GM23338 (cell line): ENCODE results near the gene EHMT2. TPM values are rescaled to one million over a fixed set of nuclear protein-coding genes. Genes with fewer than 3 reads are reported as not detected.
A peak's percentile ranks its signal among the peaks of the same experiment; 100 is the strongest.

ENCODE experiments used
- ATAC-seq: fragments of 200-7000 bp; cut with Tn5 transposase; 3 replicates; pipeline ENCODE4 v1.9.1; 2020
- DNase-seq: peaks from one replicate; pipeline ENCODE4 v3.0.0-alpha.2; 2015; ENCODE audit warnings: low spot score
- H2AFZ ChIP-seq: fragments of 200-600 bp; sonication (generic); 2 replicates; pipeline ENCODE4 v1.8.0; 2016; ENCODE audit warnings: antibody characterized with exemption, mild to moderate bottlenecking, moderate library complexity
- H3F3A ChIP-seq: fragments of 200-600 bp; sonication (generic); replicated peaks from 2 replicates; pipeline ENCODE4 v1.8.0; 2017; ENCODE audit warnings: antibody characterized with exemption, mixed run types, low read depth
- H3K27ac ChIP-seq: fragments of 200-600 bp; sonication (generic); 2 replicates; pipeline ENCODE4 v1.6.1; 2016; ENCODE audit warnings: low read depth
- H3K27me3 ChIP-seq: fragments of 200-600 bp; sonication (generic); 2 replicates; pipeline ENCODE4 v1.8.0; 2016; ENCODE audit warnings: mild to moderate bottlenecking, mixed run types, moderate library complexity; ENCODE audit not compliant: insufficient read depth
- H3K36me3 ChIP-seq: fragments of 200-600 bp; sonication (generic); 2 replicates; pipeline ENCODE4 v1.8.0; 2016; ENCODE audit warnings: mild to moderate bottlenecking; ENCODE audit not compliant: insufficient read depth
- H3K4me1 ChIP-seq: fragments of 200-600 bp; sonication (generic); 2 replicates; pipeline ENCODE4 v1.8.0; 2016; ENCODE audit warnings: mild to moderate bottlenecking, moderate library complexity; ENCODE audit not compliant: insufficient read depth
- H3K4me2 ChIP-seq: fragments of 200-600 bp; sonication (generic); 2 replicates; pipeline ENCODE4 v1.7.1; 2017; ENCODE audit warnings: mixed run types
- H3K4me3 ChIP-seq: fragments of 200-600 bp; sonication (generic); 2 replicates; pipeline ENCODE4 v1.6.1; 2016; ENCODE audit warnings: mixed run types
- H3K79me2 ChIP-seq: fragments of 200-600 bp; sonication (generic); replicated peaks from 2 replicates; pipeline ENCODE4 v1.8.0; 2017; ENCODE audit warnings: mild to moderate bottlenecking; ENCODE audit not compliant: insufficient read depth
- H3K9me2 ChIP-seq: fragments of 200-600 bp; sonication (generic); 2 replicates; pipeline ENCODE4 v1.8.0; 2017; ENCODE audit not compliant: insufficient read depth
- H4K20me1 ChIP-seq: fragments of 200-600 bp; sonication (generic); replicated peaks from 2 replicates; pipeline ENCODE4 v1.8.0; 2017; ENCODE audit warnings: mild to moderate bottlenecking; ENCODE audit not compliant: insufficient read depth
- H3K27ac Mint-ChIP-seq: 2 replicates; pipeline ENCODE4 v1.8.0; 2020; ENCODE audit warnings: inconsistent platforms, mild to moderate bottlenecking, moderate library complexity, mixed read lengths
- H3K27me3 Mint-ChIP-seq: 3 replicates; pipeline ENCODE4 v1.8.0; 2022; ENCODE audit warnings: low read depth, mild to moderate bottlenecking, moderate library complexity, mixed read lengths, inconsistent platforms; ENCODE audit not compliant: insufficient read depth, poor library complexity
- H3K36me3 Mint-ChIP-seq: 3 replicates; pipeline ENCODE4 v1.8.0; 2021; ENCODE audit warnings: low read depth, mild to moderate bottlenecking, inconsistent platforms, moderate library complexity, mixed read lengths
- H3K4me1 Mint-ChIP-seq: 3 replicates; pipeline ENCODE4 v1.8.0; 2020; ENCODE audit warnings: mild to moderate bottlenecking, inconsistent platforms, mixed read lengths
- H3K4me3 Mint-ChIP-seq: 3 replicates; pipeline ENCODE4 v1.8.0; 2021; ENCODE audit warnings: moderate library complexity, mild to moderate bottlenecking, inconsistent platforms, mixed read lengths
- H3K9me3 Mint-ChIP-seq: 3 replicates; pipeline ENCODE4 v1.8.0; 2020; ENCODE audit warnings: moderate library complexity, mild to moderate bottlenecking, inconsistent platforms, mixed read lengths
- CREB1 ChIP-seq: fragments of 250-450 bp; sonication (Bioruptor Pico); IDR thresholded peaks from 2 replicates; pipeline ENCODE4 v1.5.0; 2020; ENCODE audit warnings: low read depth, mild to moderate bottlenecking, moderate library complexity
- EZH2 ChIP-seq: fragments of 200-600 bp; sonication (generic); IDR thresholded peaks from one replicate; pipeline ENCODE4 v1.8.0; 2017; ENCODE audit warnings: antibody characterized with exemption, mild to moderate bottlenecking, low read depth; ENCODE audit not compliant: unreplicated experiment
- EZH2phosphoT487 ChIP-seq: fragments of 200-600 bp; sonication (generic); IDR thresholded peaks from one replicate; pipeline ENCODE4 v1.8.1; 2018; ENCODE audit warnings: antibody characterized with exemption; ENCODE audit not compliant: unreplicated experiment
- JUNB ChIP-seq: IDR thresholded peaks from one replicate; pipeline ENCODE4 v1.6.1; 2016; ENCODE audit warnings: antibody characterized with exemption; ENCODE audit not compliant: unreplicated experiment
- NANOG ChIP-seq: IDR thresholded peaks from 2 replicates; pipeline ENCODE4 v1.6.1; 2016; ENCODE audit warnings: antibody characterized with exemption, borderline replicate concordance
- POLR2AphosphoS5 ChIP-seq: IDR thresholded peaks from 2 replicates; pipeline ENCODE4 v1.6.1; 2016; ENCODE audit warnings: antibody characterized with exemption, low read depth
- ZNF114 ChIP-seq: fragments of 250-450 bp; sonication (Bioruptor Pico); IDR thresholded peaks from 2 replicates; pipeline ENCODE4 v1.5.0; 2020; ENCODE audit warnings: mild to moderate bottlenecking, moderate library complexity
- ZNF331 ChIP-seq: fragments of 250-450 bp; sonication (Bioruptor Pico); IDR thresholded peaks from 2 replicates; pipeline ENCODE4 v1.5.0; 2020; ENCODE audit warnings: low read depth, mild to moderate bottlenecking, moderate library complexity
- polyA plus RNA-seq: library from polyadenylated mRNA; unstranded; fragments of >200 nt; fragmentation: Nextera tagmentation; extraction: Ambion mirVana; gene quantifications from 2 replicates; pipeline ENCODE4 v1.2.1, GENCODE V29; 2016
- total RNA-seq: library from RNA; depleted of rRNA; stranded (reverse); fragments of >200 nt; shearing (Covaris generic); gene quantifications from 2 replicates; pipeline ENCODE4 v1.2.3, GENCODE V29; 2014
- TF ChIP-seq, protein P1 (sequence below), 2 experiments: fragments of 200-600 bp in 1 of 2; sonication (generic) in 1 of 2; conservative IDR thresholded peaks; 2 replicates each; pipeline versions ENCODE4 v1.5.1 to v1.6.1; 2016 to 2017; ENCODE audit warnings: antibody characterized with exemption in 2 of 2, low read depth in 2 of 2, mild to moderate bottlenecking in 2 of 2, moderate library complexity in 1 of 2
- TF ChIP-seq, protein P2 (sequence below): IDR thresholded peaks from 2 replicates; pipeline ENCODE4 v1.6.1; 2016; ENCODE audit warnings: antibody characterized with exemption
- TF ChIP-seq, protein P3 (sequence below): IDR thresholded peaks from one replicate; pipeline ENCODE4 v1.6.1; 2018; ENCODE audit warnings: antibody characterized with exemption; ENCODE audit not compliant: unreplicated experiment

The EHMT2 gene
- total and polyA plus RNA-seq, 2 experiments from 2014 or later = 113 to 193 TPM

DNA sequence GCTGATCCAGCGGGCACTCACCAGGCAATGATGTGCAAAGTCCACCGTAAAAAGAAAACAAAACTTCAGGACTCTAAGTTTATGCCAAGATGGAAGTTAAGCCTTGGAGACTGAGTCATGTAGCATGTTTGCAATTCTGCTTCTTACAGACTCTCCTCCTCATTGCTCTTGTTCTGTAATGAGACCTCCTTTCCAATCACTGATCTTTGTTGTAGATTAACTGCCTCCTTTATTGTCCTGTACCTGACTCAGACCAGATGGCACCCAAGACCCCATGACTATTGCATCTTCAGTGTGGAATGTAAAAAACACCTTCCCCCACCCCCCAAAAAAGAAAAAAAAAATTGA, 46.0 kb downstream of the EHMT2 start:
- peak overlapping the region; percentile 43 for H3K4me3 ChIP-seq
- H3K27me3 ChIP-seq = no peaks in the 10 kb centered on the region
- no peaks in the 10 kb centered on the region for H4K20me1 ChIP-seq
- H3K36me3 ChIP-seq = no peaks in the 10 kb centered on the region
- no peak overlapping the region for H3K27ac ChIP-seq
- H3K27me3 Mint-ChIP-seq = peaks cover 3% of the 10 kb centered on the region
- DNase-seq (no peak), ATAC-seq (no peak)
- peak overlapping the region; percentile 92; the same call in 1 of the 2 replicates for H2AFZ ChIP-seq
- peaks cover 22% of the 10 kb centered on the region for H3K9me3 Mint-ChIP-seq
- peak overlapping the region; percentile 78 for H3K4me2 ChIP-seq
- H3K27ac Mint-ChIP-seq = no peak overlapping the region
- H3K9me2 ChIP-seq = no peaks in the 10 kb centered on the region
- no peaks in the 10 kb centered on the region for H3K79me2 ChIP-seq
- peaks cover 8% of the 10 kb centered on the region; the same call in 1 of the 2 replicates for H3F3A ChIP-seq
- H3K4me3 Mint-ChIP-seq = no peak overlapping the region; the same call in 2 of the 3 replicates
- no peaks in the 10 kb centered on the region for H3K4me1 Mint-ChIP-seq
- H3K4me1 ChIP-seq = 0 out of 2 replicates have a peak, but pooled peaks cover 3% of the 10 kb centered on the region
- TF ChIP-seq, protein P1, sequence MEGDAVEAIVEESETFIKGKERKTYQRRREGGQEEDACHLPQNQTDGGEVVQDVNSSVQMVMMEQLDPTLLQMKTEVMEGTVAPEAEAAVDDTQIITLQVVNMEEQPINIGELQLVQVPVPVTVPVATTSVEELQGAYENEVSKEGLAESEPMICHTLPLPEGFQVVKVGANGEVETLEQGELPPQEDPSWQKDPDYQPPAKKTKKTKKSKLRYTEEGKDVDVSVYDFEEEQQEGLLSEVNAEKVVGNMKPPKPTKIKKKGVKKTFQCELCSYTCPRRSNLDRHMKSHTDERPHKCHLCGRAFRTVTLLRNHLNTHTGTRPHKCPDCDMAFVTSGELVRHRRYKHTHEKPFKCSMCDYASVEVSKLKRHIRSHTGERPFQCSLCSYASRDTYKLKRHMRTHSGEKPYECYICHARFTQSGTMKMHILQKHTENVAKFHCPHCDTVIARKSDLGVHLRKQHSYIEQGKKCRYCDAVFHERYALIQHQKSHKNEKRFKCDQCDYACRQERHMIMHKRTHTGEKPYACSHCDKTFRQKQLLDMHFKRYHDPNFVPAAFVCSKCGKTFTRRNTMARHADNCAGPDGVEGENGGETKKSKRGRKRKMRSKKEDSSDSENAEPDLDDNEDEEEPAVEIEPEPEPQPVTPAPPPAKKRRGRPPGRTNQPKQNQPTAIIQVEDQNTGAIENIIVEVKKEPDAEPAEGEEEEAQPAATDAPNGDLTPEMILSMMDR (conservative IDR thresholded peaks at IDR 0.05; ENCODE audit: low read depth in 2 of 2) = no peak
- TF ChIP-seq POLR2AphosphoS5 (no peak), JUNB (no peak), ZNF114 (no peak), EZH2 (no peak)
- TF ChIP-seq, protein P2, sequence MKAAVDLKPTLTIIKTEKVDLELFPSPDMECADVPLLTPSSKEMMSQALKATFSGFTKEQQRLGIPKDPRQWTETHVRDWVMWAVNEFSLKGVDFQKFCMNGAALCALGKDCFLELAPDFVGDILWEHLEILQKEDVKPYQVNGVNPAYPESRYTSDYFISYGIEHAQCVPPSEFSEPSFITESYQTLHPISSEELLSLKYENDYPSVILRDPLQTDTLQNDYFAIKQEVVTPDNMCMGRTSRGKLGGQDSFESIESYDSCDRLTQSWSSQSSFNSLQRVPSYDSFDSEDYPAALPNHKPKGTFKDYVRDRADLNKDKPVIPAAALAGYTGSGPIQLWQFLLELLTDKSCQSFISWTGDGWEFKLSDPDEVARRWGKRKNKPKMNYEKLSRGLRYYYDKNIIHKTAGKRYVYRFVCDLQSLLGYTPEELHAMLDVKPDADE = no peak
- TF ChIP-seq, protein P3, sequence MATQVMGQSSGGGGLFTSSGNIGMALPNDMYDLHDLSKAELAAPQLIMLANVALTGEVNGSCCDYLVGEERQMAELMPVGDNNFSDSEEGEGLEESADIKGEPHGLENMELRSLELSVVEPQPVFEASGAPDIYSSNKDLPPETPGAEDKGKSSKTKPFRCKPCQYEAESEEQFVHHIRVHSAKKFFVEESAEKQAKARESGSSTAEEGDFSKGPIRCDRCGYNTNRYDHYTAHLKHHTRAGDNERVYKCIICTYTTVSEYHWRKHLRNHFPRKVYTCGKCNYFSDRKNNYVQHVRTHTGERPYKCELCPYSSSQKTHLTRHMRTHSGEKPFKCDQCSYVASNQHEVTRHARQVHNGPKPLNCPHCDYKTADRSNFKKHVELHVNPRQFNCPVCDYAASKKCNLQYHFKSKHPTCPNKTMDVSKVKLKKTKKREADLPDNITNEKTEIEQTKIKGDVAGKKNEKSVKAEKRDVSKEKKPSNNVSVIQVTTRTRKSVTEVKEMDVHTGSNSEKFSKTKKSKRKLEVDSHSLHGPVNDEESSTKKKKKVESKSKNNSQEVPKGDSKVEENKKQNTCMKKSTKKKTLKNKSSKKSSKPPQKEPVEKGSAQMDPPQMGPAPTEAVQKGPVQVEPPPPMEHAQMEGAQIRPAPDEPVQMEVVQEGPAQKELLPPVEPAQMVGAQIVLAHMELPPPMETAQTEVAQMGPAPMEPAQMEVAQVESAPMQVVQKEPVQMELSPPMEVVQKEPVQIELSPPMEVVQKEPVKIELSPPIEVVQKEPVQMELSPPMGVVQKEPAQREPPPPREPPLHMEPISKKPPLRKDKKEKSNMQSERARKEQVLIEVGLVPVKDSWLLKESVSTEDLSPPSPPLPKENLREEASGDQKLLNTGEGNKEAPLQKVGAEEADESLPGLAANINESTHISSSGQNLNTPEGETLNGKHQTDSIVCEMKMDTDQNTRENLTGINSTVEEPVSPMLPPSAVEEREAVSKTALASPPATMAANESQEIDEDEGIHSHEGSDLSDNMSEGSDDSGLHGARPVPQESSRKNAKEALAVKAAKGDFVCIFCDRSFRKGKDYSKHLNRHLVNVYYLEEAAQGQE = no peak
- H3K36me3 Mint-ChIP-seq = peaks cover 20% of the 10 kb centered on the region

DNA sequence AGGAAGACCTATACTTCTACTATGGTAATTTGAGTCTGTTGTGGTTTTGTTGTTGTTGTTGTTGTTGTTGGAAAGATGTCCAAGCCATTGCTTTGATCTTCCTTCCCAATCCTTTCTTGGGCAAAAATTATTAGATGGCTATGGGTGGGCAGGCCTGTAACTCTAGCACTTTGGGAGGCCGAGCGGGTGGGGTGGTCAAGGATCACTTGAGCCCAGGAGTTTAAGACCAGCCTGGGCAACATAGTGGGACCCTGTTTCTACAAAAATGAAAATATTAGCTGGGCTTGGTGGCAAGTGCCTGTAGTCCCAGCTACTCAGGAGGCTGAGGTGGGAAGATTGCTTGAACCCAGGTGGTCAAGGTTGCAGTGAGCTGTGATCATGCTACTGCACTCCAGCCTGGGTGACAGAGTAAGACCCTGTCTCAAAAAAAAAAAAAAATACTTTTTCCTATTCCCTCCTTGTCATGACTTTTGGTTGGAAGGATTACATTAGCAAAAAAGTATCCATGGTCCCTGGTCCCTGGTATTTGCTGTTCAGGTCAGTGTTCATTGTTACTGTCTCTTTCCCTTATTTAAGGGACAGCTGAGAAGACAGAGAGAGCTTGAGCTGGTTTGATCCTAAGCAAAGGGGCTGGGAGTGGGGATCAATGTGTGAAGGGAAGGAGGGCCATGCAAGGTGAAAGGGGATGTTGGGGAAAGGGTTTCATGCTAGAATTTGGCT, 46.6 kb downstream of the EHMT2 start:
- Histone ChIP-seq H3K4me3 (no peak overlapping the region; the same call in 1 of the 2 replicates), H4K20me1 (no peaks in the 10 kb centered on the region), H3K27me3 (no peaks in the 10 kb centered on the region), H3K4me2 (peak overlapping the region; percentile 78; the same call in 1 of the 2 replicates), H3K36me3 (no peaks in the 10 kb centered on the region), H2AFZ (peak overlapping the region; percentile 92; the same call in 1 of the 2 replicates), H3K79me2 (no peaks in the 10 kb centered on the region), H3F3A (peaks cover 8% of the 10 kb centered on the region; the same call in 1 of the 2 replicates), H3K9me2 (no peaks in the 10 kb centered on the region), H3K4me1 (0 out of 2 replicates have a peak, but pooled peaks cover 3% of the 10 kb centered on the region), H3K27ac (no peak overlapping the region)
- H3K27me3 Mint-ChIP-seq = peaks cover 3% of the 10 kb centered on the region
- no peaks in the 10 kb centered on the region for H3K4me1 Mint-ChIP-seq
- no peak overlapping the region for H3K4me3 Mint-ChIP-seq
- no peak overlapping the region for H3K27ac Mint-ChIP-seq
- ATAC-seq = no peak
- H3K36me3 Mint-ChIP-seq = peaks cover 19% of the 10 kb centered on the region
- DNase-seq = no peak
- peaks cover 21% of the 10 kb centered on the region for H3K9me3 Mint-ChIP-seq
- TF ChIP-seq ZNF331 (CRISPR knock-in tag) (no peak), EZH2phosphoT487 (no peak), NANOG (no peak), CREB1 (no peak)
- TF ChIP-seq, protein P3 = no peak
- TF ChIP-seq, protein P1 (conservative IDR thresholded peaks at IDR 0.05; ENCODE audit: low read depth in 2 of 2) = no peak
